GM21825 (cell line): Measurements from ENCODE around the gene UBE2Z.
A peak's percentile ranks its signal among the peaks of the same experiment; 100 is the strongest.
"Not testable (repeated sequence)": the region's sequence is repeated elsewhere in the genome, so short reads cannot be mapped to it uniquely, and the experiment has no call there.

ENCODE experiments used
- ATAC-seq: cut with Tn5 transposase; IDR thresholded peaks from one replicate; pipeline ENCODE4 v1.9.1; 2021; ENCODE audit warnings: mild to moderate bottlenecking, moderate library complexity; ENCODE audit not compliant: unreplicated experiment

The UBE2Z gene

DNA sequence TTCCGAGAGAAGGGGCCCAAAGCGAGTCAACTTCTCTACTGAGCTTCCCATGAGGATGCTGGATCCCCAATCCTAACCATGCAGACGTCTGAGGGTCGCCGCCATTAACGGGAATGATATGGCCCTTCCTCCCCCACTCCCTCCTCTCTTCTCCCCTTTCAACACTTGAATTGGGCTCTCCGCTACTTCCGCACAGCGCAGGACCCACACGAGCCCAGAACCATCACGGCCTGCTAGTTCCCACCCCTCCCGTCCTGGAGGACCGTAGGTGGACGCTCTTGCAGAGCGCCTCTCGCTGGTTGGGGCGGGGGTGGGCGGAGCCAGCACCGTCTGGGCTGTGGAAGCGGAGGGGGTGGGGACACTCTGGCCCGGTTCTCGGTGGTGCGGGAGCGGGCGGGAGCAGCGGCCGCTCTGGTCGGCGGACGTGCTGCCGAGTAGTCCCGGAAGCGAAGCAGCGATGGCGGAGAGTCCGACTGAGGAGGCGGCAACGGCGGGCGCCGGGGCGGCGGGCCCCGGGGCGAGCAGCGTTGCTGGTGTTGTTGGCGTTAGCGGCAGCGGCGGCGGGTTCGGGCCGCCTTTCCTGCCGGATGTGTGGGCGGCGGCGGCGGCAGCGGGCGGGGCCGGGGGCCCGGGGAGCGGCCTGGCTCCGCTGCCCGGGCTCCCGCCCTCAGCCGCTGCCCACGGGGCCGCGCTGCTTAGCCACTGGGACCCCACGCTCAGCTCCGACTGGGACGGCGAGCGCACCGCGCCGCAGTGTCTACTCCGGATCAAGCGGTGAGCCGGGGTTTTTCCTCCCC, at the start of gene UBE2Z:
TSS of gene UBE2Z (plus strand) at position 361 of the 797 bp plus-strand sequence. CDS start at position 458, 97 bp downstream.
- ATAC-seq, result peak; percentile 74

GRCh38 chr17:48860034-48860433, 48.2 kb upstream of the UBE2Z start:
- ATAC-seq, result no peak

DNA sequence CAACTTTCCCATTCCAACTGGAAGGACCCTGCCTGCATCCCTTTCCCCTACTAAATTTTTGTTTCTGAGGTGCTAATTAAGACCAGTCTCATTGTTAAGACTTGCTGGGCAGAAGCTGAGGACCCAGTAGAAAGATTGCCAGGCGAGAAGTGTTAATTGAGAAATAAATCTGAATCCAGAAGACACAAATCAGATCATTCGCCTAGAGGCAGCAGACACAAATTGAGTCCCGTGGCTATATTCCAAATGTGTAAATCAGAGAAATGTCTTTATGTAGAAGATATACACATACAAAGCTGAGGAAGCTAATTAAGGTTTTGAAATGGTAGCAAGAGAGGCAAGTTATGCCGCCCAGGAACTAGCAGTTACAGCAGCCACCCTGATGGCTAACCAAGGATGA, 47.8 kb upstream of the UBE2Z start:
- ATAC-seq, result no peak

GRCh38 chr17:48868916-48869500, 39.2 kb upstream of the UBE2Z start:
- ATAC-seq, result no peak

DNA sequence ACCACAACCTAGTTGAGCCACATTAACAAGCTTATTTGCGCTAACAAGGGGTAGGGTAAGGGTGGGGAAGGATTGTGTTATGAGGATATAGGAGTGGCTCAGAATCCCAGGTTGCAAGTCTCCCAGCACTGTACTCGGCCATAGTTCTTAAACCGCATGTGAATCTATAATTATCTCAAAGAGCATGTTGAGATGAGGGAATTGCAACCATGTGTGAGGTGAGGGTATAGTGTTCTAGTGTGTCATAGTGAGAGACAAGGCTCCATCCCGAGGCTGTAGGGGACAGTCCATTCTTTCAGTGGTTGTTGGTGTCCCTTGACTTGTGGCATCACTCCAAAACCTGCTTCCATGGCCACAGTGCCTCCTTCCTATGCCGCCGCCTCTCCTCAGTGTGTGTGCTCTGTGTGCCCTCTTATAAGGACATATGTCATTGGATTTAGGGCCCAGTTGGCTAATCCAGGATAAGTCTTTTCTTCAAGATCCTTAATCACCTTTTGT, 38.3 kb upstream of the UBE2Z start:
- ATAC-seq, result no peak

DNA sequence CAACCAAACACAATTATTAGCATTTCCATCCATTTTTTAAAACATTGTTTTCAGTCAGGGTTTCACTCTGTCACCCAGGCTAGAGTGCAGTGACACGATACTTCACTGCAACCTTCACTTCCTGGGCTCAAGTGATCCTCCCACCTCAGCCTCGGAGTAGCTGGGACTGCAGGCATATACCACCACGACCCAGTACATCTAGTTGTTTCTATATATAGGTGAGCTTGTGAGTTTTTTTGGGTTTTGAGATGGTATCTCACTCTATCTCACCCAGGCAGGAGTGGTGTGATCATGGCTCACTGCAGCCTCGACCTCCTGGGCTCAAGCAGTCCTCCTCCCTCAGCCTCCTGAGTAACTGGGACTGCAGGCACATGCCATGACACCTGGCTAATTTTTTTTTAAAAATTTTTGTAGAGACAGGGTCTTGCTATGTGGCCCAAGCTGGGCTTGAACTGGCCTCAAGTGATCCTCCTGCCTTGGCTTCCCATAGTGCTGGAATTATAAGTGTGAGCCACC, 37.1 kb upstream of the UBE2Z start:
- ATAC-seq, result no peak

DNA sequence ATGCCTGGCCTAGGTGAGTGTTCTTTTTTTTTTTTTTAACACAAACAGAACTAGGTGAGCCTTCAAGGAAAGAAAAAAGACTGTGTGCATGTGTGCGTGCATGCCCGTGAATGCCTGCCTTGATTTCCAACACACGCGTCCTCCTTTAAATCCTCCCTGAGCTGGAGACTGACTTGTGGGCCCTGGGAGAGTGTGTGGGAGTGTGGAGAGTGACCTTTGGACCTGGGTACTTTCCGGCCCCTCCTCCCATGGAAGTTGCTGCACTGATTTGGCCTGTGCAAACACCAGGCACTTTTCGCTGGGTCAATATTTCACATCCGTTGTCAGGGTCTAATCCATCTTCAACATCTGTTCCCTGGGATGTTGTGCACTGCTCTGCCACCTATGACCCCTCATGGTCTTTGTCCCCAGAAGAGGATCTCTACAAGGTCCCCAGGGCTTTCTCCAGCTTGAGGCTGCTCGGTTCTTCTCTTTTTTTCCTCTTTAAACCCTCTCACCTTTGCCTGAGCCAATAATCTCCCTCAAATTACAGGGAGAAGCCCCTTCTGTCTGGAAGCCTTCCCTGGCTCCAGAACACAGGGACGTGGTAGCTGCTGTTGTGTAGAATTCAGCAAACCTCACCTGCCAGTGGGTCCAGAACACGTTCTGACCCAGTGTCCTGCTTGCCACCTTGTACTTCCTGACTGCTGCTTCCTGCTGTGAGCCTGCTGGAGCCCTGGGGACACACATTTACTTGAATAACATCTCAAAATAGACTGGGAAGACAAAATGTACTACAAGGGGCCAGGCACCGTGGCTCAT, 36.5 kb upstream of the UBE2Z start:
- ATAC-seq, result no peak

DNA sequence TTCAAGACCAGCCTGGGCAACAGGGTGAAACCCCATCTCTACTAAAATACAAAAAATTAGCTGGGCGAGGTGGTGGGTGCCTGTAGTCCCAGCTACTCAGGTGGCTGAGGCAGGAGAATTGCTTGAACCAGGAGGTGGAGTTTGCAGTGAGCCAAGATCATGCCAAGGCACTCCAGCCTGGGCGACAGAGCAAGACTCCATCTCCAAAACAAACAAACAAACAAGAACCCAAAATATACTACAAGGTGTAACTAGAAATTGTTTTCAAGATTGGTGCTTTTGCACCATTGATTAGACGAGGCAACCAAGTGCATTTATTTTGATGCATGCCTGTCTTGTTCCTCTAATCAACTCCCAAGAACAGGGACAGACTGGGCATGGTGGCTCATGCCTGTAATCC, 35.8 kb upstream of the UBE2Z start:
- ATAC-seq, result not testable (repeated sequence)

- no peak for ATAC-seq
Observed at GRCh38 chr17:48873209-48873608, 35.0 kb upstream of the UBE2Z start.

DNA sequence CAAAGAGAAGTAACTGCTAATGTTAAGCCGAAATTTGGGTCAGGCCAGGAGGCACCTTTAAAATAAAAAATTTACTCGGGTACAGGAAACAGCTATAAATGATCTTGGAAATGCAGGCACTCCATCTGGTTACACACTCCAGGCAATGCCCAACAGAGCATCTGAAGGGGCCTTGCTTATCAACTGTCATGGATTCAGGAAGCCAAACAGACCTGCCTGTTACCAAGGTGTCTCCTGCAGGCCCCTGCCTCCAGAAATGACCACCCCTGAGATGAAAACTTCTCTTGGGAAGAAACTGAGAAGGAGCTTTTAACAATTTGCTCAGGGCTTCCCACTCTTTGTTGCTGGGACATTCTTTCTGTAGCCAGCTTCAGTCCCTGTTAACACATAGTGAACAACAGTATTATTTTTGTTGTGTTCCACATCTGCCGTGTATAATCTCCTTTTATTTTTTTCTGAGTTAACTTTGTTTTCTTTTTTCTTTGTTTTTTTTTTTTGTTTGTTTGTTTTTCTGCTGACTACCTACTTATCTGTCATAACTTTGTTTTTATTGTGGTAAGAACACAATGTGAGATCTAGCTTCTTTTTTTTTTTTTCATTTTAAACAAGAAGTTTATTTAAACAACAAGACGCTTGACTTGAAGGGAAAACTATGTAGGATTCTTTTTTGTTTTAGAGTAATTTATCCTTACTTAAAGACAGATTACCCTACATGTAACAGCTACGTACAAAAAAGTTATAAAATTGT, 34.3 kb upstream of the UBE2Z start:
- no peak for ATAC-seq

- ATAC-seq, result no peak
Observed at GRCh38 chr17:48878920-48879898, 29.0 kb upstream of the UBE2Z start.

DNA sequence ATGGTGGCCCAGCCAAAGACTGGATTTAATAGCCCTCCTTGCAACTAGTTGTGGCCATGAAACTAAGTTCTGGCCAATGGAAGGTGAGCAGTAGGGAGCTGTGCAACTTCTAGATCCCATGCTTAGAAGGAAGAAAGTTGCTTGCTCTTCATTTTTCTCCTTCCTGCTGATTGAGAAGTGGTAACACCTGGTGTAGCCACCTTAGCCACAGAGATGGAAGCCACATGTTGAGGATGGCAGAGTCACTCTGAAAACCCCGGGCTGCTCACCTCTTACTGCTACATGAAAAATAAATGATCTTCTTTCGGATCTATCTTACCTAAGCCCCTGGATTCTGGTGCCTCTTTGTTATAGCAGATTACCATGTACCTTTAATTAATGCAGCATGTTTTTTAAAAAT, 25.9 kb upstream of the UBE2Z start:
- no peak for ATAC-seq

GRCh38 chr17:48883171-48883570, 25.0 kb upstream of the UBE2Z start:
- ATAC-seq, result no peak

- no peak for ATAC-seq
Observed at GRCh38 chr17:48890086-48890485, 18.1 kb upstream of the UBE2Z start.

GRCh38 chr17:48892940-48893645, 15.1 kb upstream of the UBE2Z start:
- no peak for ATAC-seq

GRCh38 chr17:48893646-48894508, 14.3 kb upstream of the UBE2Z start:
- ATAC-seq, result no peak

GRCh38 chr17:48894886-48895285, 13.3 kb upstream of the UBE2Z start:
- ATAC-seq, result no peak

DNA sequence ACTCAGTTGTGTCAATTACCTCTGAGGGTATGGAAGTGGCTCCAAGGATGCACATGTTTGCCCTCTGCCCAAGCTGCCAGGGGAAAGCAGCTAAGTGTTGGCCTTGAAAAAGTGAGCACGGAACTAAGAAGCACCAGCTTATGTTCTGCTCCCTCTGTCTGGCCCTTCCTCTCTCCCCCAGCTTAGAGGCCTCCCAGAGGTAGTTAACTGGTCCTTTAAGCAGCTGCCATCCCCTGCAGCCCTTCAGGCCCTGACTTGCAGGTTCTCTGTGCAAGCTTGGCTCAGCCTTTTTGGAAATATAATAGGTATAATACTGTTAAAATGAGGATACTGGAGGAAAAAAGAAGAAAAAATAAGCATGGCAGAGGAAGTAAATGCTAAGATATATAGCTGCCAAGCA, 7.0 kb upstream of the UBE2Z start:
- ATAC-seq, result no peak
